T follicular helper cell (primary cell): ENCODE measurements around the gene LMLN.
"Not testable (repeated sequence)": the region's sequence is repeated elsewhere in the genome, so short reads cannot be mapped to it uniquely, and the experiment has no call there.

ENCODE experiments used
- DNase-seq: peaks from one replicate; pipeline ENCODE4 v3.0.0-alpha.2; 2020; ENCODE audit warnings: low read depth

The LMLN gene

GRCh38 chr3:198076722-198077308 lies 116.8 kb downstream of the LMLN start:
- DNase-seq: no peak

DNA sequence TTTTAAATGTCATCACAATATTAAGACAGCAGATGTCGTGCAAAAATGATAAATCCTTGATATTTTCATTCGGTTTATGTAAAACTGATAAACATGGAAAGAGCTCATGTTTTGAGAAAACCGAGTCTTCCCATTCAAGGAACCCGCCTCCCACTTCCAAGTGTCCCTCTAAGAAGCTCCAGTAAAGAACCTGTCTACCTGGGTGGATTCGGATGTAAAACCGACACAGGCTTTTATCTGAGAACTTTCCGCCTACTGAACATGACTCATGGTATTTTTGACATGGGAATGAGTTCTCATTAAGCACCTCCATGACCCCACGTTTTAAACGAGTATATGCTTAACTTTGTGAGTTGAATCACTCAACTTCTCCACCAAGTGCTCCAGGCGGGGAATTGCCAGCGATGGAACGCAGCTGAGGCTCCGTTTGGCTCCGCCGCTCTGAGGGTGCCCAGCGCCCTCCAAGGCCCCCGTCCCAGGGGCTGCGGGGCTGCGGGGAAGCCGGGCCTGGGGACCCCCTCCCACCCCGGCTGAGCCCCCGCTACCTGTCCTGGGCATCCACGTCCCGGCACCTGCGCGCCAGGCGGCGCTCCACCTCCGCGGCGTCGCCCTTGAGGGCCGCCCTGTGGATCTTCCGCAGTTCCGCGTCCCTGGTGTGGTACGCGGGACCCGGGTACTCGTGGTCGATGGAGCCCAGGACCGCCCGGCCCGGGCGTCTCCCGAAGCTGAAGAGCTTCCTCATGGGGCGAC lies 119.9 kb downstream of the LMLN start:
- DNase-seq: no peak

DNA sequence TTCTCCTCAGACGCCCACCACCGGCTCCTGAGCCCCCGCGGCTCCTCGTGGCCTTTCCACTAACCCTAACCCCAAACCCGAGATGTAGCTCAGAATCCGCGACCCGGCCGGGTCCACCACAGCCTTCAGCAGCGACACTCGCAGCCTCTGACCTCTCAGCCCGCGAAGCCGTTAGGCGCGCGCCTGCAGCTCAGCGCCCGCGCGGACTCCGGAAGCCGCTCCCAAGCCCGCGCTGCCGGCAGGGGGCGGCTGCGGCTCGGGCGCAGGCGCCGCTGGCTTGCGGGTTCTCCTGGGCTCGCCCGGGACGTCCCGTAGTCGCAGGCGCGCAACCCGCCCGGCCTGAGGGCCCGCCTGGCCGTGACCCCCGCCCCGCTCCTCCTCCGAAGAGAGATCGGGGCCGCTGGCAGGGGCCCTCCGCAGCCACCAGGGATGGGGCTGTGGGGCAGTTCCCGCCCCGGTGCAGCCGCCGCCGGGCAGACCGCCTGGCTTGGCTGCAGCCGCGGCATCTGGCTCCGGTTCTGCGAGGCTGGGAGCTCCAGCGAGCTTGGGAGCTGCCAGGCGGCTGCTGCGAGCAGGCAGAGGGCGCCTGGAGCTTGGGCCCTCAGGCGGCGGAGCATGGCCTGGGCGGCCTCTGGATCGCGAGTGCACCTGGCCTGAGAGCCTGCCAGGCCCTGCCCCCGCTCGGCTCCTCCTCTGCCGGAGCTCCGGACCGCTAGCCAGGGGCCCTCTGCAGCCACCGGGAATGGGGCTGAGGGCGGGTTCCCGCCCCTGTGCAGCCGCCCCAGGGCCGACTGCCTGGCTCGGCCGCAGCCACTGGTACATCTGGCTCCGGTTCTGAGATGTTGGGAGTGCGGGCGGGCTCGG lies 120.7 kb downstream of the LMLN start:
- peak; percentile 59 for DNase-seq

- no peak for DNase-seq
These were observed 121.4 kb downstream of the LMLN start for GRCh38 chr3:198081421-198081844.

- not testable (repeated sequence) for DNase-seq
These were observed 122.2 kb downstream of the LMLN start for GRCh38 chr3:198082226-198082625.

- no peak for DNase-seq
These were observed 128.5 kb downstream of the LMLN start for GRCh38 chr3:198088421-198088955.

GRCh38 chr3:198090795-198091332 lies 130.8 kb downstream of the LMLN start:
- DNase-seq: no peak

DNA sequence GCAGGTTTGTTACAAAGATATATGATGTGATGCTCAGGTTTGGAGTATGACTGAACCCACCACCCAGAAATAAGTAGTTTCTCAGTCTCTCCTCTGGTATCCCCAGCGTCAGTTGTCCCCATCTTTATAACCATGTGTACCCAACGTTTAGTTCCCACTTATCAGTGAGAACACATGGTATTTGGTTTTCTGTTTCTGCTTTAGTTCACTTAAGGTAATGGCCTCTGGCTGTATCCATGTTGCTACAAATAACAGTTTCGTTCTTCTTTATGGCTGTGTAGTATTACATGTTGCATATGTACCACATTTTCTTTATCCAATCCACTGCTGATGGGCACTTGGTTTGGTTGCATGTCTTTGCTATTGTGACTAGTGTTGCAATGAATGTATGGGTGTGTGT lies 132.3 kb downstream of the LMLN start:
- DNase-seq: no peak

DNA sequence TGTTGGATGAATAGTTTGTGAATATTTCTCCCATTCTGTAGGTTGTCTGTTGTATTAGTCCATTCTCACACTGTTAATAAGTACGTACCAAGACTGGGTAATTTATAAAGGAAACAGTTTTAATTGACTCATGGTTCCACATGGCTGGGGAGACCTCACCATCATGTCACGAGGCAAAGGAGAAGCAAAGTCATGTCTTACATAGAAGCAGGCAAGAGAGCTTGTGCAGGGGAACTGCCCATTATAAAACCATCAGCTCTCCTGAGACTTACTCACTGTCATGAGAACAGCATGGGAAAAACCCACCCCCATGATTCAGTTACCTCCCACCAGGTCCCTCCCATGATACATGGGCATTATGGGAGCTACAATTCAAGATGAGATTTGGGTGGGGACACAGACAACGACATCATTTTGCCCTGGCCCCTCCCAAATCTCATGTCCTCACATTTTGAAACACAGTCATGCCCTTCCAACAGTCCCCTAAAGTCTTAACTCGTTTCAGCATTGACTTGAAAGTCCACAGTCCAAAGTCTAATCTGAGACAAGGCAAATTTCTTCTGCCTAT lies 133.2 kb downstream of the LMLN start:
- DNase-seq: no peak
